ENCODE data around the gene MMP2. TPM values are rescaled to one million over a fixed set of nuclear protein-coding genes. Genes with fewer than 3 reads are reported as not detected.

Gene MMP2
- total RNA-seq, 1 donor from 2014 or later, result 153 TPM

GRCh38 chr16:55444754-55445485 lies 34.1 kb upstream of the MMP2 start:
- H3K27ac Mint-ChIP-seq (ENCODE audit: unreplicated experiment), result no peak overlapping the region
- no peaks in the 10 kb centered on the region for H3K36me3 Mint-ChIP-seq (ENCODE audit: low read depth)
- DNase-seq (ENCODE audit: low read depth, low spot score), result no peak
- TF ChIP-seq CTCF (conservative IDR thresholded peaks at IDR 0.05), result no peak
- H3K4me1 Mint-ChIP-seq, result peaks cover 20% of the 10 kb centered on the region
- H3K9me3 Mint-ChIP-seq, result no peaks in the 10 kb centered on the region
- peaks cover 3% of the 10 kb centered on the region for H3K27me3 Mint-ChIP-seq (ENCODE audit: low read depth)
- no peak overlapping the region for H3K4me3 Mint-ChIP-seq

GRCh38 chr16:55447231-55447630 lies 31.8 kb upstream of the MMP2 start:
- Mint-ChIP-seq H3K27me3 (ENCODE audit: low read depth) (no peaks in the 10 kb centered on the region), H3K4me1 (peaks cover 16% of the 10 kb centered on the region), H3K27ac (ENCODE audit: unreplicated experiment) (no peak overlapping the region), H3K9me3 (no peaks in the 10 kb centered on the region), H3K4me3 (no peak overlapping the region), H3K36me3 (ENCODE audit: low read depth) (no peaks in the 10 kb centered on the region)
- no peak for TF ChIP-seq CTCF (conservative IDR thresholded peaks at IDR 0.05)
- DNase-seq (ENCODE audit: low read depth, low spot score), result no peak

- DNase-seq (ENCODE audit: low read depth, low spot score), result no peak
- Mint-ChIP-seq H3K4me3 (no peak overlapping the region), H3K4me1 (no peaks in the 10 kb centered on the region), H3K27ac (ENCODE audit: unreplicated experiment) (no peak overlapping the region), H3K9me3 (peaks cover 3% of the 10 kb centered on the region), H3K36me3 (ENCODE audit: low read depth) (no peaks in the 10 kb centered on the region), H3K27me3 (ENCODE audit: low read depth) (no peaks in the 10 kb centered on the region)
- TF ChIP-seq CTCF (conservative IDR thresholded peaks at IDR 0.05), result no peak
Measured at GRCh38 chr16:55452996-55453395, 26.0 kb upstream of the MMP2 start.

- no peaks in the 10 kb centered on the region for H3K27me3 Mint-ChIP-seq (ENCODE audit: low read depth)
- no peak for TF ChIP-seq CTCF (conservative IDR thresholded peaks at IDR 0.05)
- peaks cover 3% of the 10 kb centered on the region for H3K9me3 Mint-ChIP-seq
- DNase-seq (ENCODE audit: low read depth, low spot score), result no peak
- H3K4me1 Mint-ChIP-seq, result no peaks in the 10 kb centered on the region
- no peak overlapping the region for H3K27ac Mint-ChIP-seq (ENCODE audit: unreplicated experiment)
- H3K36me3 Mint-ChIP-seq (ENCODE audit: low read depth), result no peaks in the 10 kb centered on the region
- no peak overlapping the region for H3K4me3 Mint-ChIP-seq
Measured at GRCh38 chr16:55453909-55454308, 25.1 kb upstream of the MMP2 start.

GRCh38 chr16:55454861-55455260 lies 24.1 kb upstream of the MMP2 start:
- no peaks in the 10 kb centered on the region for H3K27me3 Mint-ChIP-seq (ENCODE audit: low read depth)
- no peaks in the 10 kb centered on the region for H3K4me1 Mint-ChIP-seq
- peaks cover 3% of the 10 kb centered on the region for H3K9me3 Mint-ChIP-seq
- peak overlapping the region; percentile 64 for H3K27ac Mint-ChIP-seq (ENCODE audit: unreplicated experiment)
- DNase-seq (ENCODE audit: low read depth, low spot score), result no peak
- TF ChIP-seq CTCF (conservative IDR thresholded peaks at IDR 0.05), result no peak
- H3K4me3 Mint-ChIP-seq, result no peak overlapping the region
- no peaks in the 10 kb centered on the region for H3K36me3 Mint-ChIP-seq (ENCODE audit: low read depth)
